Right lung (tissue), 5 donors: ENCODE data around the gene RNF113B. TPM values are rescaled to one million over a fixed set of nuclear protein-coding genes. Genes with fewer than 3 reads are reported as not detected.

Source experiments
- DNase-seq, 2 donors: peaks; one replicate each; pipeline ENCODE4 v3.0.0-alpha.2; 2013
- polyA plus RNA-seq, 5 donors: library from polyadenylated mRNA; unstranded; fragments of 120-200 nt; gene quantifications; one replicate each; pipeline versions ENCODE4 v1.2.1 to v1.2.3, GENCODE V29; 2013; ENCODE audit warnings: inconsistent platforms in 1 of 5, low replicate concordance in 1 of 5; ENCODE audit not compliant: insufficient read length in 5 of 5, insufficient read depth in 1 of 5

RNF113B gene
- polyA plus RNA-seq, 5 donors, result 0.13 TPM; not detected in 4

DNA sequence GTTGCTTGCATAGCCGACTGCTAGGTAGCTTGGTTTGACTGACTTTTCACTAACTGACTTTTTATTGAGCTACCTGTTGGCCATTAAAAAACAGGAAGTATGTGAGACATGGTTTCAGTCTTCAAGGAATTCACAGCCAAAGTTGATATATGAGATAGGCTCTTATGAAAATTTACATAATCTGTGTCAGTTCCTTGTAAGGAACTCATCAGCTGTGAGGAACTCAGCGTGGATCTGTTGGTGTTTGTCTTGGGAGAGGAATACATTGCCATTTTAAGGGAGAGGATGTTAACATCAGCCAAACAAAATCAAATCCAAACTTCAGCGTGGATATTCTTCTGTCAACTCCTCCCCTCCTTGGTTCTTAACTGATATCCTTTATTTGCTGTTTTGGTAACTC lies 2.0 kb downstream of the RNF113B start:
- DNase-seq, result no peak

DNA sequence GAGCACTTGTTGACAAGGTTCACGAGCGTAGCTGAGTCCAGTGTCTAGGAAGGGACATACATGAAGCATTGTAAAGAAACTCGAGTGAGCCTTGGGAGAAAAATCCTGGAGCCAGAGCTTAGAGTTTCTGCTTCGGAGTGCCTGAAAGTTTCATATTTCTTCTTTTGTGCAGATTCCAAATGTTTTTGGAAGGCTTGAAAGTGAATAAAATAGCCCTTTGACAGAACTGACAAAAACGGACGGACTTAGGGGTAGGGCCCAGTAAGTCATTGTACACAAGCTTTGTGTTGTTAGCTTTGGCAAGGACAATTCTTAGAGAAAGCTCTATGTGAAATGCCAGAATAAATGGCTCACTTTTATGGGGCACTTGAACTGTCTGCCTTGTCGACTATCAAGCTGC lies 2.8 kb downstream of the RNF113B start:
- DNase-seq, result peak in 1 of 2 donors; percentile 29

- peak in 1 of 2 donors; percentile 25 for DNase-seq
Observed at GRCh38 chr13:98173431-98174152, 3.5 kb downstream of the RNF113B start.

- peak; percentile 51 to 58 for DNase-seq
Observed at GRCh38 chr13:98172590-98173422, 4.3 kb downstream of the RNF113B start.

DNA sequence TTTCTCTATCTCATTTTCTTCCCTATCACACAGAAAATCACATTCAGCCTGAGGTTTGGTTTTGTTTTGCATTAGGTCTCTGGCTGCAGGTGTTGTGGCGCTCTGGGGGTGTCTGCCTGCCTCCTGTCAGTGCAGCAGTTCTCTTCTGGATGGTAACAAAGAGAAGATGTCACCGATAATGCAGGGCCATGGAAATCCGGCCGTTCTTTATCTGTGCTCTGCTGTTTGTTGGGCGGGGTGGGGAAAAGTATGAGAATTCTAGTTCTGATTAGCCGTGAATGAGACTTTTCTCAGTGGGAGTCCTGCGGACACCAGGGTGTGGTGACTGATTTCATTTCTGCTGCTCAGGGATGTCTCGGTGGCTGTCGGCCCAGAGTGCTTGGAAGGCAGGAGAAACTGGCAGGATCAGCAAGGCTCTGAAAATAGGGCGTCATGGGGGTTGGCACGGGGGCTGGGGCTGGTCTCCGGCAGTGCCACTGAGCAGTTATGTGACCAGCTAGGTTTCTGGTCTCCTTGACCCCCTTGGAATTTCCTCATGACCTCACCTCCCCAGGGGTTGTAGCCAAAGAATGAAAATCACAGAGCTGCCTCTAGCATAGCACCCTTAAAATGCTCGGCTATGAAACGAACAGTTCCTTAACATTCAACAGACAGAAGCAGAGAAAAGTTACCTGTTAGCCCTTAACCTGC lies 5.0 kb downstream of the RNF113B start:
- no peak for DNase-seq

GRCh38 chr13:98169331-98169730 lies 7.7 kb downstream of the RNF113B start:
- no peak for DNase-seq

DNA sequence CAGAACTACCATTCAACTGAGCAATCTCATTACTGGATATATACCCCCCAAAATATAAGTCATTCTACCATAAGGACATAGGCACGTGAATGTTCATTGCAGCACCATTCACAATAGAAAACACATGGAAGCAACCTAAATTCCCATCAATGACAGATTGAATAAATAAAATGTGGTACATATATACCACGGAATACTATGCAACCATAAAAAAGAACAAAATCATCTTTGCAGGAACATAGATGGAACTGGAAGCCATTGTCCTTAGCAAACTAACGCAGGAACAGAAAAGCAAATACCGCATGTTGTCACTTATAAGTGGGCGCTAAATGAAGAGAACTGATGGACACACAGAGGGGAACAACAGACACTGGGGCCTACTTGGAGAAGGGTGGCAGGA lies 14.1 kb downstream of the RNF113B start:
- DNase-seq, result no peak

DNA sequence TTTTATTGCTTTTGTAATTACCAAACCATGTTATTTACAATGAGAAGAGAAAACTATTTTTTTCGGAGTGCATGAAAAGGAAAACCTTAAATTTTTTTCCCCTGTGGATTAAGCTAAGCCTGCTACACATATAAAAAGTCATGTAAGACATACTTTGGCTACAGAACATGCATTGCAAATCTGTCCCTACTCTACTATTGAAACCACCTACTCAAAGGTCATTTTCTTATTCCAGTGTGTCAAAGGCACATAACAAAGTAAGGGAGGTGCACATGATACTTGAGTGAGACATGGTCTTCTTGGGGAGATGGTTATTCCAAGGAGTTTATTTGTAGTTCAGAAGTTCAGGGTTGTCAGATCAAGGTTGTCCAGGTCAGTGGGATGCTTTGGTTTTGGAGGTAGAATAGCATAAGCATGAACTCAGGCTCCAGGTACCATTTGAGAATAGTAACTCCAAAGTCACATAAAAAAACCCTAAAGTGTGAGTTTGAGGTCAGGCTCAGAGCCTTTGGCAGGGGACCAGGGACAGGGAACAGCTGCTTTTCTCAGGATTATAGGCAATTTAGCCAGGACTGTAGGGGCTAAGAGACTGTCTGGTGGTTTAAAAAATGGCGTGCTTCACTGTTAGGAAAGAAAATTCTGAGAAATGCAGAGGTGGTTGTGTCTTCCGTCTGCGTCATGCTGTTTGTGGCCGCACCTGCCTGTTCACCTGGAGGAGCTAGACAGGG lies 18.7 kb downstream of the RNF113B start:
- DNase-seq, result no peak

GRCh38 chr13:98157609-98158008 lies 19.5 kb downstream of the RNF113B start:
- DNase-seq, result no peak

DNA sequence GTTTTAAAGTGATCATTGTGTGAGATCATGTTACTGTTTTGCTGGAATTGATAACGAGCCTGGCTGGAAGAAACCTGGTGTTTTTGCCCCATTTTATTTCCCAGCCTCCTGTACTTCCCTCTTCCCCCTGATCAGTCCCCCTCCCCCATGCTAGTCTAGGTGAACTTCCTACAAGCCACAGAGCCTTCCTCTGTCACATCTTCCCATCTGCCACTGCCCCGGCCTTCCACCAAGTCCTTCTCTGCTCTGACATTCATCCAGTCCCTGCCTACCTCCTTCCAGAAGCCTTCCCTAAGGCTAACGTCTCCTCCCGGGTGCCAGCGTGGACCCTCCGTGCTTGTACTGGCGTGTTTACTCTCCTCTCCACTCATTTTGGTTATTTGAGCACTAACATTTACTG lies 19.9 kb downstream of the RNF113B start:
- DNase-seq, result no peak

GRCh38 chr13:98156259-98156658 lies 20.8 kb downstream of the RNF113B start:
- DNase-seq, result no peak

- peak; percentile 49 to 57 for DNase-seq
Observed at GRCh38 chr13:98155475-98156109, 21.5 kb downstream of the RNF113B start.

GRCh38 chr13:98150832-98151479 lies 26.1 kb downstream of the RNF113B start:
- no peak for DNase-seq

DNA sequence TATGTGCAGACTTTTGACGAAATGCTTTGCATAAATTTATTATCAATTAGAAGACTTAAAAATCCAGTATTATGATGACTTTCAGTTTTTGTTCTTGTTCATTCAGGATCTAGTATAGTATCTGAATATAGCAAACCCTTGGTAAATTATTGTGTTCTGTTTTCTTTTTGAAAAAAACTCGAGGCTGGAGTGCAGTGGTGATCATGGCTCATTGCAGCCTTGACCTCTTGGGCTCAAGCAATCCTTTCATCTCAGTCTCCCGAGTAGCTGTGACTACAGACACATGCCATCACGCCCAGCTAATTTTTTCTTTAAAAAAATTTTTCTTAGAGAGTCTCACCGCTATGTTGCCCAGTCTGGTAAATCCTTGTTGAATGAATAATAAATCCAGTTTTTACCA lies 29.5 kb downstream of the RNF113B start:
- DNase-seq, result no peak

DNA sequence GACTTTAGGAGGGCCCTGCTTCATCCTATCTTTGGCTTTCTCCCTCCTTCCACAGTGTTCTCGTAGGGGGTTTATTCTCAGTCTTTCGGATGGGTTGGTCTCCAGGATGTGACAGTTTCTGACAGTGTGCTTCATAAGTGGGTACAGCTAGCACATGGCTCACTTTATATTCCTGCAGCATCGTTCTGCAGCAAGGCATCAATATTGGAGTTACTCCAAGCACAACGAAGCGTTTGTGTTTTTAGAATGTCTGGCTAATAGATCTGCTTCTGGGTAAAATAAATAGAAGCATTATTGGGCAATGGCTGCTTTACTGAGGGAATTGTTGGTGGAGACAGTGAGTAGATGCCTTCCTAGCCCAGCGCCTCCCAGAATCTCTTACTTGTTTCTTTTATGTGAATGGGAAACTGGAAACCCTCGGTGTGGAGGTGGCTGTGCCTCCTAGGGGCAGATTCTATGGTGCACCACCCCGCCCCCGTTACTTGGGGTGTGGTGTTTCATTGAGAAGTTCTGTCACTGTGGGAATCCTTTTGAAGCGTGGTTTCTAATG lies 32.2 kb downstream of the RNF113B start:
- DNase-seq, result peak in 1 of 2 donors; percentile 29

GRCh38 chr13:98144027-98144741 lies 32.9 kb downstream of the RNF113B start:
- peak; percentile 23 to 38 for DNase-seq

- DNase-seq, result peak in 1 of 2 donors; percentile 20
Observed at GRCh38 chr13:98143601-98144026, 33.5 kb downstream of the RNF113B start.

- peak; percentile 33 to 47 for DNase-seq
Observed at GRCh38 chr13:98143157-98143553, 33.9 kb downstream of the RNF113B start.

GRCh38 chr13:98142380-98143156 lies 34.5 kb downstream of the RNF113B start, which contains the start of gene FARP1:
Gene FARP1, plus strand, starts transcription at chr13:98143094. Its CDS starts 70,149 bp downstream, at chr13:98213243.
- peak; percentile 70 to 73 for DNase-seq
